ENCODE measurements around the gene HELZ2. TPM values are rescaled to one million over a fixed set of nuclear protein-coding genes. Genes with fewer than 3 reads are reported as not detected.
A peak's percentile ranks its signal among the peaks of the same experiment; 100 is the strongest.
"Not testable (repeated sequence)": the region's sequence is repeated elsewhere in the genome, so short reads cannot be mapped to it uniquely, and the experiment has no call there.

HELZ2 gene
- total RNA-seq, 1 experiment from 2014 or later: 27.5 TPM

GRCh38 chr20:63606686-63607085 lies 32.6 kb upstream of the HELZ2 start:
- POLR2A ChIA-PET: no interaction called here
- H3K9me3 Mint-ChIP-seq: no peaks in the 10 kb centered on the region

GRCh38 chr20:63602321-63602720 lies 28.3 kb upstream of the HELZ2 start:
- ChIA-PET POLR2A (no interaction called here), CTCF (interaction anchor here (0.6 kb wide), 2 partner anchors 28 to 64 kb away, joined by 3 to 6 read pairs; partner anchors contain the start of gene HELZ2)
- Mint-ChIP-seq H3K4me1 (no peaks in the 10 kb centered on the region), H3K4me3 (no peak overlapping the region), H3K9me3 (no peaks in the 10 kb centered on the region), H3K27ac (no peak overlapping the region), H3K36me3 (peaks cover 16% of the 10 kb centered on the region), H3K27me3 (ENCODE audit: low read depth) (no peaks in the 10 kb centered on the region; the same call in 1 of the 2 replicates)
- TF ChIP-seq ZNF281 (CRISPR knock-in tag; IDR thresholded peaks at IDR 0.05) (no peak), ZMAT4 (CRISPR knock-in tag; IDR thresholded peaks at IDR 0.05) (no peak)
- ATAC-seq (no peak), DNase-seq (ENCODE audit: low spot score) (no peak)

More at GRCh38 chr20:63606686-63607085, 32.6 kb upstream of the HELZ2 start:
- no peak for TF ChIP-seq PREB (CRISPR knock-in tag; IDR thresholded peaks at IDR 0.05; ENCODE audit: borderline replicate concordance)
- TF ChIP-seq NR2C2 (CRISPR knock-in tag; IDR thresholded peaks at IDR 0.05): no peak
- TF ChIP-seq AR (CRISPR knock-in tag; IDR thresholded peaks at IDR 0.05): no peak
- TF ChIP-seq GRHL2 (CRISPR knock-in tag; IDR thresholded peaks at IDR 0.05; ENCODE audit: insufficient replicate concordance, severe bottlenecking): no peak
- Mint-ChIP-seq H3K27me3 (ENCODE audit: low read depth) (no peaks in the 10 kb centered on the region; the same call in 1 of the 2 replicates), H3K27ac (peak overlapping the region; percentile 29; the same call in 1 of the 2 replicates), H3K36me3 (peaks cover 13% of the 10 kb centered on the region), H3K4me1 (no peaks in the 10 kb centered on the region), H3K4me3 (no peak overlapping the region)
- DNase-seq (ENCODE audit: low spot score): no peak
- ATAC-seq: no peak
- CTCF ChIA-PET: no interaction called here

GRCh38 chr20:63601679-63602078 lies 27.6 kb upstream of the HELZ2 start:
- H3K9me3 Mint-ChIP-seq; H3K27ac Mint-ChIP-seq; POLR2A ChIA-PET; H3K4me3 Mint-ChIP-seq; H3K27me3 Mint-ChIP-seq (ENCODE audit: low read depth); DNase-seq (ENCODE audit: low spot score); H3K4me1 Mint-ChIP-seq; ATAC-seq: not testable (repeated sequence)
- peaks cover 16% of the 10 kb centered on the region for H3K36me3 Mint-ChIP-seq
- CTCF ChIA-PET: interaction anchor here (0.6 kb wide), 1 partner anchor 63 kb away, joined by 6 read pairs; no protein-coding TSS in a partner anchor

GRCh38 chr20:63599396-63600050 lies 25.5 kb upstream of the HELZ2 start:
- CTCF ChIA-PET: interaction anchor here (1.6 kb wide), 1 partner anchor 42 kb away, joined by 6 read pairs; no protein-coding TSS in a partner anchor
- DNase-seq (ENCODE audit: low spot score) (no peak), ATAC-seq (no peak)
- H3K27me3 Mint-ChIP-seq (ENCODE audit: low read depth): no peaks in the 10 kb centered on the region
- no peaks in the 10 kb centered on the region for H3K9me3 Mint-ChIP-seq
- TF ChIP-seq RELA (CRISPR knock-in tag; IDR thresholded peaks at IDR 0.05; ENCODE audit: borderline replicate concordance): no peak
- TF ChIP-seq ZNF121 (CRISPR knock-in tag; IDR thresholded peaks at IDR 0.05): no peak
- TF ChIP-seq PRRX2 (CRISPR knock-in tag; IDR thresholded peaks at IDR 0.05): no peak
- TF ChIP-seq ZNF219 (CRISPR knock-in tag; IDR thresholded peaks at IDR 0.05; ENCODE audit: borderline replicate concordance): no peak
- no peak for TF ChIP-seq ZNF416 (CRISPR knock-in tag; IDR thresholded peaks at IDR 0.05)
- no peak for TF ChIP-seq ZNF263 (CRISPR knock-in tag; IDR thresholded peaks at IDR 0.05; ENCODE audit: low read depth)
- H3K4me1 Mint-ChIP-seq: no peaks in the 10 kb centered on the region
- POLR2A ChIA-PET: interaction anchor here (0.7 to 1.1 kb wide), 2 partner anchors 44 to 419 kb away, joined by 3 to 4 read pairs; no protein-coding TSS in a partner anchor
- H3K4me3 Mint-ChIP-seq: no peak overlapping the region
- no peak overlapping the region; the same call in 1 of the 2 replicates for H3K27ac Mint-ChIP-seq
- H3K36me3 Mint-ChIP-seq: peaks cover 16% of the 10 kb centered on the region
